Neuron (in vitro differentiated cells): ENCODE results near the gene CDYL2.

Source experiments
- H2AFZ ChIP-seq: one replicate; pipeline ENCODE4 v1.6.1; 2013; ENCODE audit warnings: low read depth, mild to moderate bottlenecking, inconsistent platforms, low read length, moderate library complexity
- H3K27me3 ChIP-seq: one replicate; pipeline ENCODE4 v1.6.1; 2013; ENCODE audit warnings: low read length; ENCODE audit not compliant: insufficient read depth
- H3K36me3 ChIP-seq: one replicate; pipeline ENCODE4 v1.6.1; 2013; ENCODE audit warnings: low read length; ENCODE audit not compliant: insufficient read depth
- H3K4me1 ChIP-seq: one replicate; pipeline ENCODE4 v1.6.1; 2013; ENCODE audit warnings: low read length; ENCODE audit not compliant: insufficient read depth
- H3K4me3 ChIP-seq: 2 replicates; pipeline ENCODE4 v1.5.1; 2013; ENCODE audit warnings: mild to moderate bottlenecking, low read length, moderate library complexity
- H3K9me3 ChIP-seq: one replicate; pipeline ENCODE4 v1.6.1; 2013; ENCODE audit warnings: low read length

The CDYL2 gene

GRCh38 chr16:80707686-80708085 lies 96.7 kb downstream of the CDYL2 start:
- Histone ChIP-seq H3K4me1 (no peaks in the 10 kb centered on the region), H3K27me3 (no peaks in the 10 kb centered on the region), H3K4me3 (no peak overlapping the region), H3K9me3 (no peaks in the 10 kb centered on the region), H3K36me3 (no peaks in the 10 kb centered on the region), H2AFZ (no peak overlapping the region)

GRCh38 chr16:80705596-80705995 lies 98.8 kb downstream of the CDYL2 start:
- Histone ChIP-seq H2AFZ (no peak overlapping the region), H3K9me3 (no peaks in the 10 kb centered on the region), H3K4me3 (no peak overlapping the region), H3K27me3 (no peaks in the 10 kb centered on the region), H3K36me3 (no peaks in the 10 kb centered on the region), H3K4me1 (no peaks in the 10 kb centered on the region)

GRCh38 chr16:80704751-80705505 lies 99.5 kb downstream of the CDYL2 start:
- no peak overlapping the region for H3K4me3 ChIP-seq
- no peaks in the 10 kb centered on the region for H3K9me3 ChIP-seq
- no peaks in the 10 kb centered on the region for H3K36me3 ChIP-seq
- no peaks in the 10 kb centered on the region for H3K27me3 ChIP-seq
- no peak overlapping the region for H2AFZ ChIP-seq
- no peaks in the 10 kb centered on the region for H3K4me1 ChIP-seq

GRCh38 chr16:80703131-80704071 lies 101.0 kb downstream of the CDYL2 start:
- Histone ChIP-seq H3K36me3 (no peaks in the 10 kb centered on the region), H2AFZ (no peak overlapping the region), H3K4me3 (no peak overlapping the region), H3K9me3 (no peaks in the 10 kb centered on the region), H3K27me3 (no peaks in the 10 kb centered on the region), H3K4me1 (no peaks in the 10 kb centered on the region)

GRCh38 chr16:80702696-80703095 lies 101.7 kb downstream of the CDYL2 start:
- Histone ChIP-seq H3K27me3 (no peaks in the 10 kb centered on the region), H3K4me1 (no peaks in the 10 kb centered on the region), H3K4me3 (no peak overlapping the region), H3K9me3 (no peaks in the 10 kb centered on the region), H2AFZ (no peak overlapping the region), H3K36me3 (no peaks in the 10 kb centered on the region)

GRCh38 chr16:80700558-80700957 lies 103.8 kb downstream of the CDYL2 start:
- Histone ChIP-seq H3K4me1 (no peaks in the 10 kb centered on the region), H2AFZ (no peak overlapping the region), H3K27me3 (no peaks in the 10 kb centered on the region), H3K4me3 (no peak overlapping the region), H3K9me3 (no peaks in the 10 kb centered on the region), H3K36me3 (no peaks in the 10 kb centered on the region)

GRCh38 chr16:80695020-80695419 lies 109.4 kb downstream of the CDYL2 start:
- Histone ChIP-seq H3K27me3 (no peaks in the 10 kb centered on the region), H2AFZ (no peak overlapping the region), H3K36me3 (no peaks in the 10 kb centered on the region), H3K4me3 (no peak overlapping the region), H3K4me1 (no peaks in the 10 kb centered on the region), H3K9me3 (no peaks in the 10 kb centered on the region)

- no peaks in the 10 kb centered on the region for H3K27me3 ChIP-seq
- no peak overlapping the region for H2AFZ ChIP-seq
- H3K36me3 ChIP-seq, result no peaks in the 10 kb centered on the region
- H3K4me3 ChIP-seq, result no peak overlapping the region
- no peaks in the 10 kb centered on the region for H3K9me3 ChIP-seq
- no peaks in the 10 kb centered on the region for H3K4me1 ChIP-seq
Measured at GRCh38 chr16:80693553-80693952, 110.8 kb downstream of the CDYL2 start.

- Histone ChIP-seq H3K4me1 (no peaks in the 10 kb centered on the region), H3K27me3 (no peaks in the 10 kb centered on the region), H3K4me3 (no peak overlapping the region), H3K9me3 (no peaks in the 10 kb centered on the region), H3K36me3 (no peaks in the 10 kb centered on the region), H2AFZ (no peak overlapping the region)
Measured at GRCh38 chr16:80692270-80692669, 112.1 kb downstream of the CDYL2 start.

GRCh38 chr16:80691111-80691741 lies 113.2 kb downstream of the CDYL2 start:
- no peaks in the 10 kb centered on the region for H3K27me3 ChIP-seq
- H3K4me1 ChIP-seq, result no peaks in the 10 kb centered on the region
- H3K9me3 ChIP-seq, result no peaks in the 10 kb centered on the region
- no peaks in the 10 kb centered on the region for H3K36me3 ChIP-seq
- no peak overlapping the region for H2AFZ ChIP-seq
- no peak overlapping the region for H3K4me3 ChIP-seq

- H3K27me3 ChIP-seq, result no peaks in the 10 kb centered on the region
- no peaks in the 10 kb centered on the region for H3K4me1 ChIP-seq
- no peaks in the 10 kb centered on the region for H3K36me3 ChIP-seq
- no peaks in the 10 kb centered on the region for H3K9me3 ChIP-seq
- no peak overlapping the region for H2AFZ ChIP-seq
- H3K4me3 ChIP-seq, result no peak overlapping the region
Measured at GRCh38 chr16:80689487-80689886, 114.9 kb downstream of the CDYL2 start.

GRCh38 chr16:80687606-80688005 lies 116.8 kb downstream of the CDYL2 start:
- H3K4me3 ChIP-seq, result no peak overlapping the region
- H3K4me1 ChIP-seq, result no peaks in the 10 kb centered on the region
- H3K36me3 ChIP-seq, result no peaks in the 10 kb centered on the region
- H3K27me3 ChIP-seq, result no peaks in the 10 kb centered on the region
- no peaks in the 10 kb centered on the region for H3K9me3 ChIP-seq
- no peak overlapping the region for H2AFZ ChIP-seq

GRCh38 chr16:80684906-80685305 lies 119.5 kb downstream of the CDYL2 start:
- no peaks in the 10 kb centered on the region for H3K9me3 ChIP-seq
- H2AFZ ChIP-seq, result no peak overlapping the region

More at GRCh38 chr16:80684906-80685305, 119.5 kb downstream of the CDYL2 start:
- no peaks in the 10 kb centered on the region for H3K4me1 ChIP-seq
- H3K36me3 ChIP-seq, result no peaks in the 10 kb centered on the region
- H3K27me3 ChIP-seq, result no peaks in the 10 kb centered on the region
- H3K4me3 ChIP-seq, result no peak overlapping the region
